Stimulated activated naive CD4-positive, alpha-beta T cell treated with Interleukin-2 at 50 U/mL for 16 hours (primary cell): ENCODE data around the gene ERBB3.

Experiments
- DNase-seq: peaks from one replicate; lab custom pipeline; 2025; lab: John Stamatoyannopoulos, UW

The ERBB3 gene

GRCh38 chr12:56080556-56081138 lies 682 bp downstream of the ERBB3 start:
- no peak for DNase-seq

- DNase-seq: no peak
These were observed 1.7 kb downstream of the ERBB3 start for GRCh38 chr12:56081393-56082347.

GRCh38 chr12:56082382-56082781 lies 2.4 kb downstream of the ERBB3 start:
- DNase-seq: no peak

- no peak for DNase-seq
These were observed 3.0 kb downstream of the ERBB3 start for GRCh38 chr12:56082967-56083366.

GRCh38 chr12:56084958-56085543 lies 5.1 kb downstream of the ERBB3 start:
- DNase-seq: no peak

- DNase-seq: no peak
These were observed 6.1 kb downstream of the ERBB3 start for GRCh38 chr12:56086096-56086495.

- no peak for DNase-seq
These were observed 6.6 kb downstream of the ERBB3 start for GRCh38 chr12:56086608-56087007.

GRCh38 chr12:56087220-56087619 lies 7.3 kb downstream of the ERBB3 start:
- no peak for DNase-seq

GRCh38 chr12:56097738-56098137 lies 17.8 kb downstream of the ERBB3 start:
- DNase-seq: no peak

- DNase-seq: no peak
These were observed 18.6 kb downstream of the ERBB3 start for GRCh38 chr12:56098592-56098991.

GRCh38 chr12:56099787-56100186 lies 19.8 kb downstream of the ERBB3 start:
- no peak for DNase-seq

- DNase-seq: no peak
These were observed 21.1 kb downstream of the ERBB3 start for GRCh38 chr12:56101045-56101444.

GRCh38 chr12:56102683-56103065 lies 22.7 kb downstream of the ERBB3 start:
- DNase-seq: no peak

- DNase-seq: no peak
These were observed 23.2 kb downstream of the ERBB3 start for GRCh38 chr12:56103066-56103711.

GRCh38 chr12:56103823-56104108 lies 23.8 kb downstream of the ERBB3 start:
- no peak for DNase-seq

GRCh38 chr12:56104109-56104814 lies 24.3 kb downstream of the ERBB3 start, which contains the start of gene PA2G4:
TSS of gene PA2G4 (plus strand) at chr12:56104559. CDS start at chr12:56104738, 179 bp downstream.
- peak; percentile 99 for DNase-seq

- DNase-seq: peak; percentile 25
These were observed 25.0 kb downstream of the ERBB3 start for GRCh38 chr12:56104815-56105608.

GRCh38 chr12:56105609-56105902 lies 25.6 kb downstream of the ERBB3 start:
- DNase-seq: no peak

- no peak for DNase-seq
These were observed 27.3 kb downstream of the ERBB3 start for GRCh38 chr12:56107242-56107641.

GRCh38 chr12:56110571-56110970 lies 30.6 kb downstream of the ERBB3 start:
- no peak for DNase-seq

- no peak for DNase-seq
These were observed 34.1 kb downstream of the ERBB3 start for GRCh38 chr12:56114084-56114483.
